Astrocyte of the cerebellum (primary cell): ENCODE data around the gene USB1.

Experiments
- DNase-seq: peaks from one replicate; pipeline ENCODE4 v3.0.0-alpha.2; 2011; ENCODE audit warnings: low read depth
- H3K4me3 ChIP-seq: 2 replicates; pipeline ENCODE4 v1.5.1; 2011; ENCODE audit warnings: mild to moderate bottlenecking, low read depth, low read length, moderate library complexity
- CTCF ChIP-seq: IDR thresholded peaks from 2 replicates; pipeline ENCODE4 v1.5.1; 2012; ENCODE audit warnings: low read length, low read depth, moderate library complexity, mild to moderate bottlenecking; ENCODE audit errors: missing control alignments
- in situ Hi-C: cut with HindIII; loops from 2 replicates; pipeline ENCODE4 v1.10.0; 2017; ENCODE audit warnings: low sequenced_read_pairs

Gene USB1

GRCh38 chr16:57995721-57996405, 5.3 kb upstream of the USB1 start:
- TF ChIP-seq CTCF, result no peak
- in situ Hi-C loops, result loop anchor here (25.0 kb wide), 1 partner anchor 209 kb away; no protein-coding TSS in a partner anchor
- no peak for DNase-seq
- no peak overlapping the region for H3K4me3 ChIP-seq

- no peak for TF ChIP-seq CTCF
- in situ Hi-C loops, result loop anchor here (25.0 kb wide), 1 partner anchor 209 kb away; no protein-coding TSS in a partner anchor
- H3K4me3 ChIP-seq, result no peak overlapping the region
- DNase-seq, result no peak
These were observed 4.6 kb upstream of the USB1 start for GRCh38 chr16:57996406-57997175.

GRCh38 chr16:57997176-57997527, 4.1 kb upstream of the USB1 start:
- DNase-seq, result no peak
- no peak for TF ChIP-seq CTCF
- no peak overlapping the region for H3K4me3 ChIP-seq
- in situ Hi-C loops, result loop anchor here (25.0 kb wide), 1 partner anchor 210 kb away; no protein-coding TSS in a partner anchor

- no peak overlapping the region for H3K4me3 ChIP-seq
- TF ChIP-seq CTCF, result no peak
- no peak for DNase-seq
- in situ Hi-C loops, result loop anchor here (25.0 kb wide), 1 partner anchor 210 kb away; no protein-coding TSS in a partner anchor
These were observed 3.5 kb upstream of the USB1 start for GRCh38 chr16:57997528-57998265.

- H3K4me3 ChIP-seq, result no peak overlapping the region
- in situ Hi-C loops, result loop anchor here (25.0 kb wide), 1 partner anchor 211 kb away; no protein-coding TSS in a partner anchor
- no peak for DNase-seq
These were observed 2.7 kb upstream of the USB1 start for GRCh38 chr16:57998486-57998885.

More at GRCh38 chr16:57998486-57998885, 2.7 kb upstream of the USB1 start:
- TF ChIP-seq CTCF, result no peak
